Activated B cell treated with CpG ODN at 0.5 μM for 24 hours (primary cell): ENCODE data around the gene RIPOR2. TPM values are rescaled to one million over a fixed set of nuclear protein-coding genes. Genes with fewer than 3 reads are reported as not detected.

Experiments used
- ATAC-seq: fragments of 200-7000 bp; cut with Tn5 transposase; one replicate; pipeline ENCODE4 v1.10.0; 2021; ENCODE audit warnings: low read depth, mild to moderate bottlenecking, moderate library complexity
- CTCF ChIA-PET: fragments of 350-600 bp; sonication (Branson Sonifier 250); formaldehyde crosslinking; loops from one replicate; lab custom pipeline; 2021; ENCODE audit warnings: antibody characterized with exemption; lab: Charles Lee
- POLR2A ChIA-PET: fragments of 350-600 bp; sonication (Branson Sonifier 250); formaldehyde crosslinking; loops from one replicate; lab custom pipeline; 2021; ENCODE audit warnings: antibody characterized with exemption; lab: Charles Lee
- DNase-seq: peaks from one replicate; pipeline ENCODE4 v3.0.0; 2022
- H3K27ac Mint-ChIP-seq: one replicate; pipeline ENCODE4 v1.8.0; 2020; ENCODE audit warnings: mixed read lengths
- H3K27me3 Mint-ChIP-seq: one replicate; pipeline ENCODE4 v1.8.0; 2021; ENCODE audit warnings: mixed read lengths
- H3K36me3 Mint-ChIP-seq: one replicate; pipeline ENCODE4 v1.8.0; 2021; ENCODE audit warnings: low read depth, mixed read lengths
- H3K4me1 Mint-ChIP-seq: one replicate; pipeline ENCODE4 v1.8.0; 2021; ENCODE audit warnings: mixed read lengths
- H3K4me3 Mint-ChIP-seq: one replicate; pipeline ENCODE4 v1.8.0; 2020; ENCODE audit warnings: mild to moderate bottlenecking, mixed read lengths
- H3K9me3 Mint-ChIP-seq: one replicate; pipeline ENCODE4 v1.8.0; 2020; ENCODE audit warnings: mixed read lengths
- CTCF ChIP-seq: fragments of 200-600 bp; IDR thresholded peaks from one replicate; pipeline ENCODE4 v1.8.0; 2022; ENCODE audit warnings: antibody characterized with exemption, mild to moderate bottlenecking
- intact Hi-C: fragments of 100-400 bp; cut with micrococcal nuclease; formaldehyde crosslinking; loops from one replicate; pipeline ENCODE4 v1.15.1; 2024
- total RNA-seq: library from RNA; stranded (reverse); gene quantifications from 2 replicates; pipeline ENCODE4 v1.2.3, GENCODE V29; 2022

RIPOR2 gene
- total RNA-seq, 1 donor from 2014 or later: 302 TPM

DNA sequence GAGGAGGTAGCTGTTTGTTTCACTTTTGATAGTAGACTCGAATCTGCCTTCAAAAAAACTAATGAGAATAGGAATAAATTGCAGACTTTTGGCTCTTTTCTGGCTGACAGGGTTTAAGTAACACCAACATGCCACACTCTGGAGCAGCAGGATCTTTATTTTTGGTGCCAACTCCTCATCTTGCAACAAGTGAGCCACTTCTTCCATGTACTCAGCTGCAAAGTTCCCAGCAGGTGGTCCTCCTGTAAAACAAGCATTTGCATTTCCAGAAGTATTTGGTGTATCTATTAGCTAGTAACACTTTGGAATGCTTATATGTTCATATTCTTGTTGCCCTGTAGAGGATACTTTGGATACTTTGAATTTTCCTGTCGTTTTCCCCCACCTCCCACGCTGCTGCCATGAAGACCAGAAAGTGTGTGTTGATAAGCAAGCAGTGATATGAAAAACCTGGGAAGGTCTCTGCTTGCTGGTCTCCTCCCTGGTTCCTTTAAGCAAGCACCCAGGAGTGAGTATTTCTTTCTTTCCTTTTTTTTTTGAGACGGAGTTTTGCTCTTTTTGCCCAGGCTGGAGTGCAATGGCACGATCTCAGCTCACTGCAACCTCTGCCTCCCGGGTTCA, 138.1 kb downstream of the RIPOR2 start:
- DNase-seq (no peak), ATAC-seq (no peak)
- ChIA-PET CTCF (no interaction called here), POLR2A (no interaction called here)
- TF ChIP-seq CTCF: no peak
- H3K9me3 Mint-ChIP-seq: no peaks in the 10 kb centered on the region
- no peaks in the 10 kb centered on the region for H3K27me3 Mint-ChIP-seq
- no peaks in the 10 kb centered on the region for H3K4me1 Mint-ChIP-seq
- intact Hi-C loops: no loop called here
- H3K36me3 Mint-ChIP-seq: peaks cover 15% of the 10 kb centered on the region
- H3K27ac Mint-ChIP-seq: no peak overlapping the region
- H3K4me3 Mint-ChIP-seq: no peak overlapping the region

DNA sequence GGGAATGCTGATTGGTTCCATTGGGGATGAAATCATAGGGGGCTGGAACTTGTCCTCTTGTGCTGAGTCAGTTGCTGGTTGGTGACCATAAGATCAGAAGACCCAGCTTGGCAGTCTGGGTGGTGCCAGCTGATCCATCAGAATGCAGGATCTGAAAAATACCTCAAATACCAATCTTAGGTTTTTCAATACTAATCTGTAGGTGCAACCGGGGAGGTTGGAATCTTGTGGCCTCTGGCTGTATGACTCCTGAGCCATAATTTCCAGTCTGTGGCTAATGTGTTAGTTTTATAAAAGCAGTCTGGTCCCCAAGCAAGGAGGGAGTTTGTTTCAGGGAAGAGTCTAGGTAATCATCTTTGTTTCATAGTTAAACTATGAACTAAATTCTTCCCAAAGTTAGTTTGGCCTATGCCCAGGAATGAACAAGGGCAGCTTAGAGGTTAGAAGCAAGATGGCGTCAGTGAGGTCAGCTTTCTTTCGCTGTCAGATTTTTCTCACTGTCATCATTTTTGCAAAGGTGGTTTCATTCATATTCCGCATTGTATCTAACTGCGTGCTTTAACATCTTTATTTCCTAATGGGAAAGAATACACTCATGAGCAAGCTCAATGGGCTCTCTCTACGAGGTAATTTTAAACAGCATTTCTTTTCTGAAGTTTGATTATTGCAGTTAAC, 139.0 kb downstream of the RIPOR2 start:
- TF ChIP-seq CTCF: no peak
- H3K36me3 Mint-ChIP-seq: peaks cover 8% of the 10 kb centered on the region
- no peaks in the 10 kb centered on the region for H3K9me3 Mint-ChIP-seq
- ChIA-PET CTCF (no interaction called here), POLR2A (no interaction called here)
- no peaks in the 10 kb centered on the region for H3K4me1 Mint-ChIP-seq
- no peaks in the 10 kb centered on the region for H3K27me3 Mint-ChIP-seq
- intact Hi-C loops: no loop called here
- H3K27ac Mint-ChIP-seq: no peak overlapping the region
- H3K4me3 Mint-ChIP-seq: no peak overlapping the region
- DNase-seq (no peak), ATAC-seq (no peak)

GRCh38 chr6:24795106-24795505, 140.7 kb downstream of the RIPOR2 start:
- DNase-seq (no peak), ATAC-seq (no peak)
- H3K9me3 Mint-ChIP-seq: no peaks in the 10 kb centered on the region
- H3K4me1 Mint-ChIP-seq: no peaks in the 10 kb centered on the region
- no peaks in the 10 kb centered on the region for H3K27me3 Mint-ChIP-seq
- CTCF ChIA-PET: no interaction called here
- H3K4me3 Mint-ChIP-seq: no peak overlapping the region
- intact Hi-C loops: no loop called here
- peaks cover 2% of the 10 kb centered on the region for H3K36me3 Mint-ChIP-seq
- H3K27ac Mint-ChIP-seq: no peak overlapping the region
- POLR2A ChIA-PET: interaction anchor here (0.6 kb wide), 1 partner anchor 41 kb away, joined by 3 read pairs; no protein-coding TSS in a partner anchor
- no peak for TF ChIP-seq CTCF

DNA sequence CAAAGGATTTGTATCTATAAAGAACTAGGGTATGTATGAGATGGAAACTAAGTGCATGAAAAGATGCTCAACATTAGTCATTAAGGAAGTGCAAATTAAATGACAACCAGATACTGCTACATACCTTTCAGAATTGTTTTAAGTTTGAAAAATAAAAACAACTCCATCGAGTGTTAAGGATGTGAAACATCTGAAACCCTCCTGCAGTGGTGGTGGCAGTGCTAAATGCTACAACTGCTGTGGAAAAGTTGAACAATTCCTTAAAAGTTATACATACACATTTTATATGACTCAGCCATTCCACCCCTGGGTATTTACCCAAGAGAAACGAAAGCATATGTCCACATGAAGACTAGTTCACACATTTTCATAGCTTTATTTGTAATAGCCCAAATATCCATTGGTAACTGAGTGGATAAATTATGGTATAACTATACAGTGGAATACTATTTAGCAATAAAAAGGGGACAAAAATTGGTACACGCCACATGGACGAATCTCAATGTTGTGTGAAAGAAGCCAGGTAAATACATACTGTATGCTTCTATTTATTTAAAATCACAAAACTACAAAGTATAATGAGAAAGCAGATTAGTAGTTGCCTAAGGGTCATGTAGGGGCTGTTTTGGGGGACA, 147.6 kb downstream of the RIPOR2 start:
- no peaks in the 10 kb centered on the region for H3K27me3 Mint-ChIP-seq
- intact Hi-C loops: no loop called here
- no peak for TF ChIP-seq CTCF
- H3K27ac Mint-ChIP-seq: no peak overlapping the region
- no peak overlapping the region for H3K4me3 Mint-ChIP-seq
- H3K36me3 Mint-ChIP-seq: peaks cover 30% of the 10 kb centered on the region
- no peaks in the 10 kb centered on the region for H3K9me3 Mint-ChIP-seq
- ATAC-seq (no peak), DNase-seq (no peak)
- CTCF ChIA-PET: no interaction called here
- H3K4me1 Mint-ChIP-seq: no peaks in the 10 kb centered on the region
- POLR2A ChIA-PET: no interaction called here

GRCh38 chr6:24780206-24780605, 155.6 kb downstream of the RIPOR2 start:
- H3K4me1 Mint-ChIP-seq: peaks cover 24% of the 10 kb centered on the region
- ATAC-seq (no peak), DNase-seq (no peak)
- H3K4me3 Mint-ChIP-seq: no peak overlapping the region
- ChIA-PET CTCF (no interaction called here), POLR2A (no interaction called here)
- no peaks in the 10 kb centered on the region for H3K9me3 Mint-ChIP-seq
- no peaks in the 10 kb centered on the region for H3K27me3 Mint-ChIP-seq
- intact Hi-C loops: no loop called here
- no peak for TF ChIP-seq CTCF
- H3K27ac Mint-ChIP-seq: no peak overlapping the region
- peaks cover 26% of the 10 kb centered on the region for H3K36me3 Mint-ChIP-seq
